HEK293 (cell line): ENCODE measurements around the gene FAM98C.

ENCODE experiments used
- ELK4 ChIP-seq: IDR thresholded peaks from 2 replicates; pipeline ENCODE4 v1.6.1; 2011; ENCODE audit warnings: mild to moderate bottlenecking, low read depth, low read length, borderline replicate concordance
- GLIS2 ChIP-seq: fragments of 450-650 bp; formaldehyde crosslinking; IDR thresholded peaks from 2 replicates; pipeline ENCODE4 v1.5.1; 2016; ENCODE audit warnings: missing biosample characterization, missing genetic modification characterization
- HOXA7 ChIP-seq: sonication (generic); formaldehyde crosslinking; IDR thresholded peaks from 2 replicates; pipeline ENCODE4 v1.8.1; 2022; ENCODE audit warnings: missing genetic modification reagents, borderline replicate concordance
- HOXD13 ChIP-seq: sonication (generic); formaldehyde crosslinking; IDR thresholded peaks from 2 replicates; pipeline ENCODE4 v1.8.0; 2022; ENCODE audit warnings: missing genetic modification reagents, borderline replicate concordance
- OSR2 ChIP-seq: fragments of 450-650 bp; formaldehyde crosslinking; IDR thresholded peaks from 2 replicates; pipeline ENCODE4 v1.5.1; 2016; ENCODE audit warnings: missing biosample characterization, missing genetic modification characterization
- ZBTB1 ChIP-seq: fragments of 450-650 bp; formaldehyde crosslinking; IDR thresholded peaks from 2 replicates; pipeline ENCODE4 v1.5.1; 2016; ENCODE audit warnings: missing biosample characterization, missing genetic modification characterization
- ZBTB11 ChIP-seq: fragments of 450-650 bp; formaldehyde crosslinking; conservative IDR thresholded peaks from 2 replicates; pipeline ENCODE4 v1.5.1; 2016; ENCODE audit warnings: low read depth, missing biosample characterization, missing genetic modification characterization
- ZBTB6 ChIP-seq: fragments of 450-650 bp; formaldehyde crosslinking; IDR thresholded peaks from 2 replicates; pipeline ENCODE4 v1.5.1; 2017; ENCODE audit warnings: missing biosample characterization, missing genetic modification characterization
- ZIC2 ChIP-seq: fragments of 450-650 bp; formaldehyde crosslinking; IDR thresholded peaks from 2 replicates; pipeline ENCODE4 v1.5.1; 2016; ENCODE audit warnings: missing biosample characterization, missing genetic modification characterization
- ZNF10 ChIP-seq: fragments of 450-650 bp; formaldehyde crosslinking; IDR thresholded peaks from 2 replicates; pipeline ENCODE4 v1.5.1; 2017; ENCODE audit warnings: missing biosample characterization, missing genetic modification characterization
- ZNF112 ChIP-seq: fragments of 450-650 bp; formaldehyde crosslinking; IDR thresholded peaks from 2 replicates; pipeline ENCODE4 v1.5.0; 2017; ENCODE audit warnings: missing biosample characterization, missing genetic modification characterization
- ZNF140 ChIP-seq: fragments of 450-650 bp; formaldehyde crosslinking; IDR thresholded peaks from 2 replicates; pipeline ENCODE4 v1.5.1; 2016; ENCODE audit warnings: missing biosample characterization, missing genetic modification characterization
- ZNF19 ChIP-seq: fragments of 450-650 bp; formaldehyde crosslinking; IDR thresholded peaks from 2 replicates; pipeline ENCODE4; 2016; ENCODE audit warnings: missing biosample characterization, missing genetic modification characterization, low read depth
- ZNF214 ChIP-seq: fragments of 450-650 bp; formaldehyde crosslinking; IDR thresholded peaks from 2 replicates; pipeline ENCODE4 v1.5.1; 2017; ENCODE audit warnings: missing biosample characterization, mild to moderate bottlenecking, missing genetic modification characterization, borderline replicate concordance
- ZNF23 ChIP-seq: fragments of 450-650 bp; formaldehyde crosslinking; IDR thresholded peaks from 2 replicates; pipeline ENCODE4 v1.5.1; 2016; ENCODE audit warnings: missing biosample characterization, missing genetic modification characterization, borderline replicate concordance
- ZNF302 ChIP-seq: fragments of 450-650 bp; formaldehyde crosslinking; IDR thresholded peaks from 2 replicates; pipeline ENCODE4 v1.5.1; 2016; ENCODE audit warnings: missing biosample characterization, missing genetic modification characterization, low read depth
- ZNF341 ChIP-seq: fragments of 450-650 bp; formaldehyde crosslinking; IDR thresholded peaks from 2 replicates; pipeline ENCODE4; 2016; ENCODE audit warnings: low read depth, missing biosample characterization, missing genetic modification characterization
- ZNF354C ChIP-seq: fragments of 450-650 bp; formaldehyde crosslinking; IDR thresholded peaks from 2 replicates; pipeline ENCODE4 v1.5.1; 2016; ENCODE audit warnings: missing biosample characterization, missing genetic modification characterization, low read depth, borderline replicate concordance
- ZNF391 ChIP-seq: fragments of 450-650 bp; formaldehyde crosslinking; IDR thresholded peaks from 2 replicates; pipeline ENCODE4 v1.5.1; 2016; ENCODE audit warnings: low read depth, missing biosample characterization, missing genetic modification characterization, borderline replicate concordance
- ZNF394 ChIP-seq: fragments of 450-650 bp; formaldehyde crosslinking; IDR thresholded peaks from 2 replicates; pipeline ENCODE4 v1.5.1; 2016; ENCODE audit warnings: missing biosample characterization, missing genetic modification characterization, mild to moderate bottlenecking, moderate library complexity, borderline replicate concordance
- ZNF398 ChIP-seq: fragments of 450-650 bp; formaldehyde crosslinking; IDR thresholded peaks from 2 replicates; pipeline ENCODE4 v1.5.1; 2017; ENCODE audit warnings: missing biosample characterization, missing genetic modification characterization
- ZNF433 ChIP-seq: fragments of 450-650 bp; formaldehyde crosslinking; IDR thresholded peaks from 2 replicates; pipeline ENCODE4 v1.5.1; 2016; ENCODE audit warnings: missing biosample characterization, missing genetic modification characterization, low read depth
- ZNF544 ChIP-seq: fragments of 450-650 bp; formaldehyde crosslinking; IDR thresholded peaks from 2 replicates; pipeline ENCODE4 v1.5.0; 2017; ENCODE audit warnings: missing biosample characterization, missing genetic modification characterization
- ZNF549 ChIP-seq: fragments of 450-650 bp; IDR thresholded peaks from 2 replicates; pipeline ENCODE4 v1.5.1; 2018; ENCODE audit warnings: missing biosample characterization, missing genetic modification characterization, mild to moderate bottlenecking, inconsistent platforms, moderate library complexity
- ZNF571 ChIP-seq: fragments of 450-650 bp; formaldehyde crosslinking; IDR thresholded peaks from 2 replicates; pipeline ENCODE4 v1.5.0; 2017; ENCODE audit warnings: missing biosample characterization, missing genetic modification characterization
- ZNF664 ChIP-seq: fragments of 450-650 bp; formaldehyde crosslinking; IDR thresholded peaks from 2 replicates; pipeline ENCODE4 v1.5.1; 2016; ENCODE audit warnings: missing biosample characterization, missing genetic modification characterization
- ZNF701 ChIP-seq: fragments of 450-650 bp; formaldehyde crosslinking; IDR thresholded peaks from 2 replicates; pipeline ENCODE4 v1.5.1; 2016; ENCODE audit warnings: missing biosample characterization, missing genetic modification characterization
- ZNF704 ChIP-seq: fragments of 450-650 bp; formaldehyde crosslinking; IDR thresholded peaks from 2 replicates; pipeline ENCODE4 v1.5.1; 2016; ENCODE audit warnings: missing biosample characterization, missing genetic modification characterization
- ZNF76 ChIP-seq: fragments of 450-650 bp; formaldehyde crosslinking; IDR thresholded peaks from 2 replicates; pipeline ENCODE4; 2016; ENCODE audit warnings: low read depth, missing biosample characterization, missing genetic modification characterization, borderline replicate concordance
- ZNF837 ChIP-seq: fragments of 450-650 bp; formaldehyde crosslinking; IDR thresholded peaks from 2 replicates; pipeline ENCODE4 v1.5.1; 2016; ENCODE audit warnings: missing biosample characterization, missing genetic modification characterization

Gene FAM98C

GRCh38 chr19:38362076-38362945 lies 40.6 kb upstream of the FAM98C start (continued):
- TF ChIP-seq HOXA7 (CRISPR knock-in tag) (no peak), ZNF571 (tag by site-specific recombination) (no peak), ZNF549 (tag by site-specific recombination) (no peak), ZNF112 (tag by site-specific recombination) (no peak), ZNF704 (tag by site-specific recombination) (no peak), ZBTB11 (tag by site-specific recombination) (peak; percentile 89), HOXD13 (CRISPR knock-in tag) (no peak), ZNF398 (tag by site-specific recombination) (no peak), ZNF354C (tag by site-specific recombination) (no peak), ZBTB6 (tag by site-specific recombination) (no peak), ZNF76 (tag by site-specific recombination) (no peak; the same call in 1 of the 2 replicates), ZNF664 (tag by site-specific recombination) (no peak), ZNF10 (tag by site-specific recombination) (peak; percentile 50; the same call in 1 of the 2 replicates), ZNF302 (tag by site-specific recombination) (no peak), OSR2 (tag by site-specific recombination) (0 out of 2 replicates have a peak, but pooled peaks have one; percentile 5), ZNF701 (tag by site-specific recombination) (no peak), ZBTB1 (tag by site-specific recombination) (no peak), ZNF341 (tag by site-specific recombination) (peak; percentile 49), ZNF140 (tag by site-specific recombination) (no peak), ZNF391 (tag by site-specific recombination) (peak; percentile 25; the same call in 1 of the 2 replicates), ELK4 (no peak), ZNF214 (tag by site-specific recombination) (no peak), ZNF433 (no peak), ZNF19 (no peak), ZNF837 (no peak), ZNF544 (tag by site-specific recombination) (no peak), ZIC2 (tag by site-specific recombination) (peak; percentile 56), GLIS2 (tag by site-specific recombination) (peak; percentile 100), ZNF394 (tag by site-specific recombination) (no peak), ZNF23 (no peak)
